ENCODE results near the gene ARSD. TPM values are rescaled to one million over a fixed set of nuclear protein-coding genes. Genes with fewer than 3 reads are reported as not detected.
"Not testable (repeated sequence)": the region's sequence is repeated elsewhere in the genome, so short reads cannot be mapped to it uniquely, and the experiment has no call there.

ARSD gene
- total RNA-seq, 1 donor from 2014 or later: 38.7 TPM

- peaks cover 46% of the 10 kb centered on the region for H3K4me1 Mint-ChIP-seq (ENCODE audit: unreplicated experiment)
- no peaks in the 10 kb centered on the region for H3K27me3 Mint-ChIP-seq
- DNase-seq (ENCODE audit: extremely low spot score, unreplicated experiment): no peak
- H3K4me3 Mint-ChIP-seq: peak overlapping the region; percentile 74
- peaks cover 6% of the 10 kb centered on the region for H3K9me3 Mint-ChIP-seq
- TF ChIP-seq CTCF (conservative IDR thresholded peaks at IDR 0.05): no peak
- peak overlapping the region; percentile 91 for H3K27ac Mint-ChIP-seq
- H3K36me3 Mint-ChIP-seq: peaks cover 11% of the 10 kb centered on the region
Measured at GRCh38 chrX:2894885-2895292, 34.2 kb downstream of the ARSD start.

GRCh38 chrX:2892816-2893215 is 36.3 kb downstream of the ARSD start:
- Mint-ChIP-seq H3K36me3 (peaks cover 13% of the 10 kb centered on the region), H3K4me3 (no peak overlapping the region), H3K27me3 (no peaks in the 10 kb centered on the region), H3K27ac (no peak overlapping the region), H3K4me1 (ENCODE audit: unreplicated experiment) (peaks cover 49% of the 10 kb centered on the region), H3K9me3 (peaks cover 8% of the 10 kb centered on the region)
- TF ChIP-seq CTCF (conservative IDR thresholded peaks at IDR 0.05): no peak
- no peak for DNase-seq (ENCODE audit: extremely low spot score, unreplicated experiment)

- H3K27ac Mint-ChIP-seq: peak overlapping the region; percentile 98
- H3K27me3 Mint-ChIP-seq; DNase-seq (ENCODE audit: extremely low spot score, unreplicated experiment); H3K9me3 Mint-ChIP-seq: not testable (repeated sequence)
- H3K4me3 Mint-ChIP-seq: peak overlapping the region; percentile 83
- H3K36me3 Mint-ChIP-seq: peaks cover 16% of the 10 kb centered on the region
- H3K4me1 Mint-ChIP-seq (ENCODE audit: unreplicated experiment): peaks cover 42% of the 10 kb centered on the region
Measured at GRCh38 chrX:2890536-2891460, 38.3 kb downstream of the ARSD start.

- peaks cover 38% of the 10 kb centered on the region for H3K4me1 Mint-ChIP-seq (ENCODE audit: unreplicated experiment)
- H3K27ac Mint-ChIP-seq: peak overlapping the region; percentile 98
- peaks cover 16% of the 10 kb centered on the region for H3K36me3 Mint-ChIP-seq
- peak overlapping the region; percentile 83 for H3K4me3 Mint-ChIP-seq
- not testable (repeated sequence) for H3K27me3 Mint-ChIP-seq; DNase-seq (ENCODE audit: extremely low spot score, unreplicated experiment); H3K9me3 Mint-ChIP-seq
- peak; percentile 76 for TF ChIP-seq CTCF (conservative IDR thresholded peaks at IDR 0.05)
Measured at GRCh38 chrX:2889706-2890490, 39.2 kb downstream of the ARSD start.

GRCh38 chrX:2889045-2889605 is 40.0 kb downstream of the ARSD start:
- H3K4me1 Mint-ChIP-seq (ENCODE audit: unreplicated experiment): peaks cover 31% of the 10 kb centered on the region
- H3K4me3 Mint-ChIP-seq: peak overlapping the region; percentile 83
- TF ChIP-seq CTCF (conservative IDR thresholded peaks at IDR 0.05): no peak
- no peaks in the 10 kb centered on the region for H3K27me3 Mint-ChIP-seq
- no peak for DNase-seq (ENCODE audit: extremely low spot score, unreplicated experiment)
- peaks cover 17% of the 10 kb centered on the region for H3K36me3 Mint-ChIP-seq
- H3K27ac Mint-ChIP-seq: peak overlapping the region; percentile 98
- H3K9me3 Mint-ChIP-seq: peaks cover 8% of the 10 kb centered on the region

Measured in type B pancreatic cell (in vitro differentiated cells).